ENCODE measurements around the gene IQSEC2.

The IQSEC2 gene

GRCh38 chrX:53262918-53263394 lies 18.4 kb downstream of the IQSEC2 start:
- DNase-seq (ENCODE audit: insufficient read length) (no peak), FAIRE-seq (no peak)
- TF ChIP-seq TAF1 (IDR thresholded peaks at IDR 0.05; ENCODE audit: borderline replicate concordance, low read depth, low read length) (no peak), POLR2A (IDR thresholded peaks at IDR 0.05; ENCODE audit: low read depth, low read length) (no peak), POLR2AphosphoS5 (IDR thresholded peaks at IDR 0.05; ENCODE audit: low read depth, low read length) (no peak)

DNA sequence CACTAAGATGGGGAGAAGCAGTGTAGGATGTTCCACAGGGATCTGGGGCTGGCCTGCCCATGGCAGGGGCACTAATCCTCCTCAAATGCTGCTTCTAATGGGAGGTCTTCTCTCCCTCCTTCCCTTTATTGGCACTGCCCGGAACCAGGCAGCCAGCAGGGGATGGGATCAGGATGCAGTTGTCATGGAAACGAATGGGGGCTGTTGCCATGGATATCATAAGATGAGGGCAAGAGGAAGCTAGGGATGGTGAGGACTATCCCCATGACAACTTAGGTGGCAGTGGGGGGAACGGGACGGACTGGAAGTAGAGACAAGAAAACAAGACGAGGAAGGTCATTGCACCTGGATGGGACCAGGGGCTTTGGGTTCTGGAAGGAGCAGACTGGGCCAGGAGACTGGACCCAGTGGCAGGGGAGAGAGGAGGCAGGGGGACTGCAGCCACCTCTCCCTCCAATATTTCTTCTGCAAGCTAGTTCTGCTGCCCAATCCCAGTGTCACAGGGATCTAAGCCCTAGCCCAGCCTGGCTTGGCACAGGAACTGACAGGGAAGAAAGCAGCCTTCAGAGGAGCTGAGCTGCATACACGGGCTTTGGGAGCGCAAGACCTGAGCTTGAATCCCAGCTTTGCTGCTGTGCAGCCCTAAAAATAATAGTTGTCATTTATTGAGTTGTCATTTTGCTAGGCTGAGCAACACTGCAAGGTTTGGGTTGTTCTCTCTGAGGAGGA lies 19.0 kb downstream of the IQSEC2 start:
- DNase-seq (ENCODE audit: insufficient read length) (no peak), FAIRE-seq (no peak)
- no peak for TF ChIP-seq POLR2AphosphoS5 (IDR thresholded peaks at IDR 0.05; ENCODE audit: low read depth, low read length)
- no peak for TF ChIP-seq TAF1 (IDR thresholded peaks at IDR 0.05; ENCODE audit: borderline replicate concordance, low read depth, low read length)
- TF ChIP-seq POLR2A (IDR thresholded peaks at IDR 0.05; ENCODE audit: low read depth, low read length): no peak

- no peak for TF ChIP-seq POLR2A (IDR thresholded peaks at IDR 0.05; ENCODE audit: low read depth, low read length)
- TF ChIP-seq POLR2AphosphoS5 (IDR thresholded peaks at IDR 0.05; ENCODE audit: low read depth, low read length): no peak
- no peak for TF ChIP-seq TAF1 (IDR thresholded peaks at IDR 0.05; ENCODE audit: borderline replicate concordance, low read depth, low read length)
- FAIRE-seq (no peak), DNase-seq (ENCODE audit: insufficient read length) (no peak)
Observed at GRCh38 chrX:53261355-53261972, 19.9 kb downstream of the IQSEC2 start.

- no peak for FAIRE-seq
- TF ChIP-seq POLR2A (IDR thresholded peaks at IDR 0.05; ENCODE audit: low read depth, low read length) (no peak), TAF1 (IDR thresholded peaks at IDR 0.05; ENCODE audit: borderline replicate concordance, low read depth, low read length) (no peak), POLR2AphosphoS5 (IDR thresholded peaks at IDR 0.05; ENCODE audit: low read depth, low read length) (no peak)
- no peak for DNase-seq (ENCODE audit: insufficient read length)
Observed at GRCh38 chrX:53260836-53261235, 20.5 kb downstream of the IQSEC2 start.

GRCh38 chrX:53257670-53258423 lies 23.5 kb downstream of the IQSEC2 start:
- DNase-seq (ENCODE audit: insufficient read length): no peak
- TF ChIP-seq POLR2A (IDR thresholded peaks at IDR 0.05; ENCODE audit: low read depth, low read length) (no peak), POLR2AphosphoS5 (IDR thresholded peaks at IDR 0.05; ENCODE audit: low read depth, low read length) (no peak), TAF1 (IDR thresholded peaks at IDR 0.05; ENCODE audit: borderline replicate concordance, low read depth, low read length) (no peak)
- FAIRE-seq: no peak

GRCh38 chrX:53257166-53257565 lies 24.2 kb downstream of the IQSEC2 start:
- DNase-seq (ENCODE audit: insufficient read length) (no peak), FAIRE-seq (no peak)
- TF ChIP-seq TAF1 (IDR thresholded peaks at IDR 0.05; ENCODE audit: borderline replicate concordance, low read depth, low read length) (no peak), POLR2AphosphoS5 (IDR thresholded peaks at IDR 0.05; ENCODE audit: low read depth, low read length) (no peak), POLR2A (IDR thresholded peaks at IDR 0.05; ENCODE audit: low read depth, low read length) (no peak)

- DNase-seq (ENCODE audit: insufficient read length) (no peak), FAIRE-seq (no peak)
- TF ChIP-seq POLR2AphosphoS5 (IDR thresholded peaks at IDR 0.05; ENCODE audit: low read depth, low read length) (no peak), POLR2A (IDR thresholded peaks at IDR 0.05; ENCODE audit: low read depth, low read length) (no peak), TAF1 (IDR thresholded peaks at IDR 0.05; ENCODE audit: borderline replicate concordance, low read depth, low read length) (no peak)
Observed at GRCh38 chrX:53256446-53257041, 24.8 kb downstream of the IQSEC2 start.

DNA sequence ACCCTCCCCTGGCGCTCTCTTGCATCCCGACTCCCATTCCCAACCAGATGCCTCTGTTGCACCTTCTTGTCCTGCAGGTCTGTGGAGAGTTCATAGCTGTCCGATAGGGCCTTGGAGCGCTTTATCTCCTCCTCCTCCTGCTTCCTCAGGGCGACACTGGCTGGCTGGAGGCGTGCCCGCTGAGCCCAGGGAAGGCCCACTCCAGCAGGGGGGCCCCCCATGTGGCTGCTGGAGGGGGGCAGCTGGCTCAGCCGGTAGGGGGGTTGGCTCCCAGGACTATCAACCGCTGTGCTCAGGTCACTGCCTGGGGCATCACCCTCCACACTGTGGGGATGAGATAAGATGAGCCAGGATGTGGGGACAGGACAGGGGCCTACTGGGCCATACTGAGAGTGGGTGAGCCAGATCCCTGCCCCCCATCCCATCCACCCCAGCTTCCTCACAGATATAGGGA lies 25.6 kb downstream of the IQSEC2 start:
- DNase-seq (ENCODE audit: insufficient read length) (no peak), FAIRE-seq (no peak)
- no peak for TF ChIP-seq POLR2A (IDR thresholded peaks at IDR 0.05; ENCODE audit: low read depth, low read length)
- TF ChIP-seq POLR2AphosphoS5 (IDR thresholded peaks at IDR 0.05; ENCODE audit: low read depth, low read length): no peak
- TF ChIP-seq TAF1 (IDR thresholded peaks at IDR 0.05; ENCODE audit: borderline replicate concordance, low read depth, low read length): no peak

- FAIRE-seq (no peak), DNase-seq (ENCODE audit: insufficient read length) (no peak)
- TF ChIP-seq POLR2A (IDR thresholded peaks at IDR 0.05; ENCODE audit: low read depth, low read length) (no peak), TAF1 (IDR thresholded peaks at IDR 0.05; ENCODE audit: borderline replicate concordance, low read depth, low read length) (no peak), POLR2AphosphoS5 (IDR thresholded peaks at IDR 0.05; ENCODE audit: low read depth, low read length) (no peak)
Observed at GRCh38 chrX:53254570-53255461, 26.6 kb downstream of the IQSEC2 start.

- FAIRE-seq (no peak), DNase-seq (ENCODE audit: insufficient read length) (no peak)
- no peak for TF ChIP-seq POLR2AphosphoS5 (IDR thresholded peaks at IDR 0.05; ENCODE audit: low read depth, low read length)
- no peak for TF ChIP-seq POLR2A (IDR thresholded peaks at IDR 0.05; ENCODE audit: low read depth, low read length)
- no peak for TF ChIP-seq TAF1 (IDR thresholded peaks at IDR 0.05; ENCODE audit: borderline replicate concordance, low read depth, low read length)
Observed at GRCh38 chrX:53253293-53254020, 27.9 kb downstream of the IQSEC2 start.

Measured in GM12892 (cell line).